Stimulated activated naive CD8-positive, alpha-beta T cell treated with anti-CD3 and anti-CD28 coated beads, Interleukin-15, Interleukin-2, amounts not matched to agents 100 ng/mL and 50 ng/mL, for 24 hours (primary cell): Measurements from ENCODE around the gene RASGRP1.

ENCODE experiments used
- H3K27ac Mint-ChIP-seq: one replicate; pipeline ENCODE4 v1.8.0; 2021; ENCODE audit warnings: mild to moderate bottlenecking, mixed read lengths
- H3K27me3 Mint-ChIP-seq: one replicate; pipeline ENCODE4 v1.8.0; 2021; ENCODE audit warnings: mixed read lengths
- H3K36me3 Mint-ChIP-seq: one replicate; pipeline ENCODE4 v1.8.0; 2021; ENCODE audit warnings: low read depth, mixed read lengths
- H3K4me1 Mint-ChIP-seq: one replicate; pipeline ENCODE4 v1.8.0; 2021; ENCODE audit warnings: low read depth, mixed read lengths
- H3K4me3 Mint-ChIP-seq: one replicate; pipeline ENCODE4 v1.8.0; 2021; ENCODE audit warnings: mild to moderate bottlenecking, mixed read lengths
- H3K9me3 Mint-ChIP-seq: one replicate; pipeline ENCODE4 v1.8.0; 2021; ENCODE audit warnings: mixed read lengths

Gene RASGRP1

DNA sequence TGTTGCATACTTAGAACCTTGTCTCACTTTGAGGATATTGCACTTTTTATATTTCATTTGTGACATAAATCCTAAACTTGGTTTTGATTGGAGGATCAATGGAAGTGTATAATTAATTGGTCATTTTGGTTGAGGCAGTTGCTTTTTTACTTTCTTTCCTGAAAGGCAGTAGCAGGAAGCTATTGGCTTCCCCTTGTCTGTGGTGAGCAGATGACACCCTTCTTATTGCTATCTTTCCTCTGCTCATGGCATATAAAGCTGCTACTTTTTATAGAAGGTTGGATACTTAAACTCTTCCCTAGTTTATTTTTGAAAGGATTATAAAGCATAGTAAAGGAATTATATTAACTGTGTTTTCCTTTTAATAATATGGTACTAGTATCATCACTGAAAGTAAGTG lies 82.0 kb downstream of the RASGRP1 start:
- no peaks in the 10 kb centered on the region for H3K9me3 Mint-ChIP-seq
- H3K36me3 Mint-ChIP-seq, result peaks cover 53% of the 10 kb centered on the region
- H3K27ac Mint-ChIP-seq, result peak overlapping the region; percentile 42
- no peaks in the 10 kb centered on the region for H3K27me3 Mint-ChIP-seq
- H3K4me3 Mint-ChIP-seq, result no peak overlapping the region
- H3K4me1 Mint-ChIP-seq, result peaks cover 49% of the 10 kb centered on the region

DNA sequence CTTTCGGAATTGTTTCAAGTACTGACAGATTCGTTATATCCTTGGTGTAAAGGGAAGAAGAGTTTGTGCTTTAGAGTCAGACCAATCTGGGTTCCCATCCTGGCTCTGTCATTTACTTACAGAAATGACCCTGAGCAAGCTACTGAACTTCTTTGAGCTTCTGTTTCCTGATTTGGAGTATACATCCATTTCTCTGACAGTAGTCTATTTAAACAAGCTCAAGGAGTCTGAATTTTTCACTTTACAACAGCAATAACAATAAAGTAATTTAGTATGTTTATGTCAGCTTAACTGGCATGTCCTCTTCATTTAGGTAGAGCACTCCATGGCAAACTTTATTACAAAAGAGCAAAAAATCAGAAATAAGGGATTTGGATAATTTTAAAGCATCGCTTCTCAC lies 82.9 kb downstream of the RASGRP1 start:
- H3K27me3 Mint-ChIP-seq, result no peaks in the 10 kb centered on the region
- H3K9me3 Mint-ChIP-seq, result no peaks in the 10 kb centered on the region
- H3K36me3 Mint-ChIP-seq, result peaks cover 53% of the 10 kb centered on the region
- peaks cover 41% of the 10 kb centered on the region for H3K4me1 Mint-ChIP-seq
- no peak overlapping the region for H3K4me3 Mint-ChIP-seq
- H3K27ac Mint-ChIP-seq, result no peak overlapping the region

DNA sequence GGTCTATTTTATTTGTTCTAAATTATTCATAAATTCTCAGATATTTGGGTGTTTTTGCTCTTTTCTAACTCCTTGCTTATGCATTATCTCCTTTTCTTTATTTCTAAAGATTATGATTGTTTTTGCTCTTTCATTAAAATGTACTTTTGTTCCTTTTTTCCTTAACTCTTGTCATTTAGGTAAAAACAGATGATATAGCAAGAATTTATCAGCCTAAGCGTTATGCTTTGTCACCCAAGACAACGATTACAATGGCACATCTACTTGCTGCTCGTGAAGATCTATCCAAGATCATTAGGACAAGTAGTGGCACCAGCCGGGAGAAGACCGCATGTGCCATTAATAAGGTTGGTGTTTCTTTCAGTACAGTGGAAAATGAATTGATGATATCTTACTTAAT lies 83.5 kb downstream of the RASGRP1 start:
- H3K4me1 Mint-ChIP-seq, result peaks cover 35% of the 10 kb centered on the region
- H3K9me3 Mint-ChIP-seq, result no peaks in the 10 kb centered on the region
- no peak overlapping the region for H3K4me3 Mint-ChIP-seq
- H3K27ac Mint-ChIP-seq, result peak overlapping the region; percentile 13
- peaks cover 51% of the 10 kb centered on the region for H3K36me3 Mint-ChIP-seq
- H3K27me3 Mint-ChIP-seq, result no peaks in the 10 kb centered on the region

DNA sequence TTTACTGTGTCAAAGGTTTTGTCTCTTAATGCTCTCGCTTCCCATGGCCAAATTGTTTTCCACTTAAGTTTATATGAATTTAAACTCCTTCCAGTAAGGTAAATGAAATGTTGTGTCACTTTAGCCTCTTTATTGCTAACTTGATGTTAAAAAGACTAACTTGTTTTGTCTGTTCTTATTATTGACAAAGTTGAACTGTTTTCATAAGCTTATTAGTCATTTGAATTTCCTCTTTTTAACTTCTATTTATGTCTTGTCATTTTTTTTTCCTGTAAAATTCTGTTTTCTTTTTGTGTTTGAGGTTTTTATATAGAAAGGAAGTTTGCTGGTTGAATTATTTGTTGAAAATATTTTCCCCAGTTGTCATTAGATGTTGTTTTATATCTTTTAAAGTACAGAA lies 84.9 kb downstream of the RASGRP1 start:
- H3K36me3 Mint-ChIP-seq, result peaks cover 49% of the 10 kb centered on the region
- H3K4me1 Mint-ChIP-seq, result peaks cover 32% of the 10 kb centered on the region
- no peaks in the 10 kb centered on the region for H3K9me3 Mint-ChIP-seq
- H3K27ac Mint-ChIP-seq, result no peak overlapping the region
- no peak overlapping the region for H3K4me3 Mint-ChIP-seq
- no peaks in the 10 kb centered on the region for H3K27me3 Mint-ChIP-seq

DNA sequence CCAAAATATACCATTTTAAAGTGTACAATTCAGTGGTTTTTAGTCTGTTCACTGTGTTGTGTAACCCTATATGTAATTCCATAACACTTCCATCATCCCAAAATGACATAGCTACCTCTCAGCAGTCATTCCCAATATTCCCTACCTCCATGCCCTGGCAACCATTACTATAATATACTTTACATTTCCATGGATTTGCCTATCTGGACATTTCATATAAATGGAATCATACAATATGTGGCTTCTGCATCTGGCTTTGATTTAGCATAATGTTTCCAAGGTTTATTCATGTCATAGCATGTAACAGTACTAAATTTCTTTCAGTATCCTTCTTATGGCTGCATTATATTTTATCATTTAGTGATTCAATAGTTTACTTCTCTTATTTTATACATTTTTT lies 85.3 kb downstream of the RASGRP1 start:
- Mint-ChIP-seq H3K27ac (no peak overlapping the region), H3K36me3 (peaks cover 53% of the 10 kb centered on the region), H3K27me3 (no peaks in the 10 kb centered on the region), H3K4me3 (no peak overlapping the region), H3K4me1 (peaks cover 33% of the 10 kb centered on the region), H3K9me3 (no peaks in the 10 kb centered on the region)

DNA sequence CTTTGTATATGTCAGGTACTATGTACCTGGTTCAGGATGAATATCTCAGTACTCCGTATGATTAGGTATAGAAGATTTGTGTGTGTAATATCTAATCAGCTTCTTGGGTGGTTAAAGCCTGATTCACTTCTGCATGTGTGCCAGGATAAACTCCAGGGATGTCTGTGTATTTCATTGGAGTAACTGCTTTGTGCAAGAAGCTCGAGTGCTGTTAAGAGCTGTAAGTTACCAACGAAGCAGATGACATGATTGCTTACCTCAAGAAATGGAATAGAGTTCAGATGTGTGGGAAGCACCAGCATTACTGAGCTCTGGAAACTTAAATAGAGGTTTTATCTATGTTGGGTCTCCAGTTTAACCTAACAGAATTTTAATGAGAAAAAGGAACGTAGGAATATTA lies 87.0 kb downstream of the RASGRP1 start:
- peaks cover 29% of the 10 kb centered on the region for H3K4me1 Mint-ChIP-seq
- no peaks in the 10 kb centered on the region for H3K27me3 Mint-ChIP-seq
- no peak overlapping the region for H3K4me3 Mint-ChIP-seq
- H3K36me3 Mint-ChIP-seq, result peaks cover 55% of the 10 kb centered on the region
- no peak overlapping the region for H3K27ac Mint-ChIP-seq
- H3K9me3 Mint-ChIP-seq, result no peaks in the 10 kb centered on the region

DNA sequence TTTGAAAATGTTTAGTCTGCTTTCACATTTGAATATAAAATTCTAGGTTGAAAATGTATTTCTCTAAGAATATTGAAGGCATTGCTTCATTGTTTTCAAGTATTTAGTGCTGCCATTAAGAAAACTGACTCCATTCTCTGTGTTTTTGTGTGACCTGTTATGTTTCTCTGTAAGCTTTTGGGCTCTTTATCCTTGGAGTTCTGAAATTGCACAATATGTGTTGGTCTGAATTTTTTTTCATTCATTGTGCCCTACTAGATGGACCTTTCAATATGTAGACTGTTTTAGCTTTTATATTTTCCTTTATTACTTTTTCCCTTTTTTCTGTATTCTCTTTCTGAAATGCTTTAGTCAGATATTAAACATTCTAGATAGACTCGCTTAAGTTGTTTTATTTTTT lies 88.5 kb downstream of the RASGRP1 start:
- H3K9me3 Mint-ChIP-seq, result no peaks in the 10 kb centered on the region
- no peak overlapping the region for H3K27ac Mint-ChIP-seq
- H3K36me3 Mint-ChIP-seq, result peaks cover 45% of the 10 kb centered on the region
- H3K27me3 Mint-ChIP-seq, result no peaks in the 10 kb centered on the region
- H3K4me1 Mint-ChIP-seq, result peaks cover 17% of the 10 kb centered on the region
- H3K4me3 Mint-ChIP-seq, result no peak overlapping the region

DNA sequence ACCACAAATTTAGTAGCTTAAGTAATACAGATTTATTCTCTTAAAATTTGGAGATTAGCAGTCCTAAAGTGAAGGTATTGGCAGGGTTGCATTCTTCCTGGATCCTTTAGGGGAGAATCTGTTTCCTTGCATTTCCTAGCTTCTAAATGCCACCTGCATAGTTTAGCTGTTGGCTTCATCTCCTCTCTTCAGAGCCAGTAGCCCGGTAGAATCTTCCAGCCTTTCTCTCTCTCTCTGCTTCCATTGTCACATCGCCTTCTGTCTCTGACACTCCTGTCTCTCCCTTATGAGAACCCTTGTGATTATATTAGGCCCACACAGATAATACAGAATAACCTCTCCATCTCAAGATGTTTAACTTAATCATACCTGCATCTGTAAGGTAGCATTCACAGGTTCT lies 89.3 kb downstream of the RASGRP1 start:
- peaks cover 48% of the 10 kb centered on the region for H3K36me3 Mint-ChIP-seq
- H3K4me3 Mint-ChIP-seq, result no peak overlapping the region
- H3K27me3 Mint-ChIP-seq, result no peaks in the 10 kb centered on the region
- H3K4me1 Mint-ChIP-seq, result peaks cover 14% of the 10 kb centered on the region
- H3K27ac Mint-ChIP-seq, result no peak overlapping the region
- no peaks in the 10 kb centered on the region for H3K9me3 Mint-ChIP-seq

DNA sequence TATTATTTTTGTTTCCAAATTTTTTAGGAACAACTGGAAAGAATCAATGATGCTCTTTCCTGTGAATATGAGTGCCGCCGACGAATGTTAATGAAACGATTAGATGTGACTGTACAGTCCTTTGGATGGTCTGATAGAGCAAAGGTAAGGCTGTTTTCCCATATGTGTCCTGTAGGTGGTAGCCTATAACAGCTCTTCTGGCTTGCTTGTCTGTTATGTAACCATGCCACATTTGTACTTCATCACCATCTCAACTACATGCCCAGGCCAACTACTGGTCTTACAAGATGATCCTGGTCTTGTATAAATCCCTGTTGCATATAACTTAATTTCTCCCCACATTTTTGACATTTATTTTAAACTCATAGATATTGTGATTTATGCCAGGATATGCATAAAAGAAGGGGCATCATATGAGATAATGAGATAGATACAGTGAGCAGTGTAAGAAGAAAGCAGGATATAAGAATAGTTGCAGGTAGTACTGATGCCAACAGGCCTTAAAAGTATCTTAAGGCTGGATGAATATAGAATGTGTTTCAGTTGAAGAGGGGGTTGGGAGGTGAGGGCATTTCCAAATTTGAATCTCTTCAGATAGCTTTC lies 90.4 kb downstream of the RASGRP1 start:
- Mint-ChIP-seq H3K36me3 (peaks cover 49% of the 10 kb centered on the region), H3K27me3 (no peaks in the 10 kb centered on the region), H3K9me3 (no peaks in the 10 kb centered on the region), H3K27ac (no peak overlapping the region), H3K4me1 (peaks cover 5% of the 10 kb centered on the region), H3K4me3 (no peak overlapping the region)

DNA sequence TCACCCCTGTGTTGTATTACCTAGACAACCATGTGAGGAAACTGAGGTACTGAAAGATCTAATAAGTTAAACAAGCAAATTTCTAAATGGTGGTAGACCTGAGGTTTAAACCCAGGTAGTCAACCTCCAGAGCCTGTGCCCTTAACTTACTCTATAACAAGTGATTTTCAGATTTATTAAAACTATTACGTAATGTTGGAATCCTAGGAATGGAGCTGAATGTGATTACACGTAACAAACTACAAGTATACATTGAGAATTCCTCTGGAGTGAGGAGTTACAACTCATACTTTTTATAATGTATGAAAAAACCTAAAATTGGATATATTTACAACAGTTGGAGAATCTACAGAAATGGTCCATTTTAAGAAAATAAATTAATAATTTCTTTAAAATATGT lies 92.6 kb downstream of the RASGRP1 start:
- Mint-ChIP-seq H3K27ac (no peak overlapping the region), H3K27me3 (no peaks in the 10 kb centered on the region), H3K4me3 (no peak overlapping the region), H3K9me3 (no peaks in the 10 kb centered on the region), H3K36me3 (peaks cover 39% of the 10 kb centered on the region), H3K4me1 (peaks cover 4% of the 10 kb centered on the region)

DNA sequence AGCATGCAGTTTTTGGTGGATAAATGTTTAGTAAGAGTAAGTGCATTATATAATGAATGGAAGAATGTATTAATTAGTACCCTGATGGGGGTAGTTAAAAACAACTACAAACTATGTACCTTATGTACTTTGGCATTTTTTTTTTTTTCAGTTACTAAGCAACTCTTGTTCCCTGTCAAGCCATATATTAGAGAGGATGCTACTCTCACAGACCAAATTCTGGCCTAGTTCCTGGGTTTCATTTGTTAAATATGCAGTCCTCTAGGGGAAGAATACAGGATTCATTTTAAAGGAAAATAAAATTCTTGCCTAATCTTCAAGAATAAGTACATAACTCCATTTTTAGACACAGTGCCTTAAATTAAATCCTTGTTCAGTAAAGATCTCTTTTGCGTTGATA lies 93.8 kb downstream of the RASGRP1 start:
- peaks cover 36% of the 10 kb centered on the region for H3K36me3 Mint-ChIP-seq
- no peak overlapping the region for H3K27ac Mint-ChIP-seq
- H3K27me3 Mint-ChIP-seq, result no peaks in the 10 kb centered on the region
- no peaks in the 10 kb centered on the region for H3K9me3 Mint-ChIP-seq
- H3K4me3 Mint-ChIP-seq, result no peak overlapping the region
- peaks cover 4% of the 10 kb centered on the region for H3K4me1 Mint-ChIP-seq

DNA sequence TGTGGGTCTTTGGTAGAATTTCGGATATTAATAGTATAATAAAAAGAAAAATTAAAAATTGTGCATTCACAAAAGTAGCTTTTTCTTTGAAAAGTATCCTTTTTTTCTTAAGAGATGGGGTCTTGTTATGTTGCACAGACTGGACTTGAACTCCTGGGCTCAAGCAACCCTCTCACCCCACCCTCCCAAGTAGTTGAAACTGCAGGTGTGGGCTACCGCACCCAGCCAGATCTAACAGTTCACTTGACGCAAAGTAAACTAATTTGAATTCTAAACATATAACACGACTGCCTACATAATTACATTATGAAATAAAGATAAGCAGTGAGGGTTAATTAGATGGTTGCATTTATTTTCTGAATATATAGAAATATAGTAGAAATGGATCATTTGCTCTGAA lies 99.9 kb downstream of the RASGRP1 start:
- Mint-ChIP-seq H3K27ac (no peak overlapping the region), H3K27me3 (no peaks in the 10 kb centered on the region), H3K4me1 (peaks cover 21% of the 10 kb centered on the region), H3K36me3 (peaks cover 10% of the 10 kb centered on the region), H3K4me3 (no peak overlapping the region), H3K9me3 (no peaks in the 10 kb centered on the region)

DNA sequence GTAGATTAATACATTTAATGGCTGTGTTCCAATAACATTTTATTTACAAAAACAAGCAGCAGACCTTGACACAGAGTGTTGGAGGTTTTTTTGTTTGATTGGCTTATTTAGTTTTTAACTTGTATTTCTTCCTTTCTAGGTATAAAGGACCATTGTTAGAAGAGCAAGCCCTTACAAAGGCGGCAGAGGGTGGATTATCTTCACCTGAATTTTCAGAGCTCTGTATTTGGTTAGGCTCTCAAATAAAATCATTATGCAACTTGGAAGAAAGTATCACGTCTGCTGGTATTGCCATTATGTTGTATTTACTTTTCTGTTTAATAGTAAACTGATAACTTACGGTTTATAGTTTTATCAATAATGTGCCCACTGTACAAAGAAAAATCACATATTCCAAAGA lies 100.7 kb downstream of the RASGRP1 start:
- no peak overlapping the region for H3K4me3 Mint-ChIP-seq
- H3K9me3 Mint-ChIP-seq, result no peaks in the 10 kb centered on the region
- H3K27me3 Mint-ChIP-seq, result no peaks in the 10 kb centered on the region
- H3K27ac Mint-ChIP-seq, result no peak overlapping the region
- H3K36me3 Mint-ChIP-seq, result peaks cover 6% of the 10 kb centered on the region
- H3K4me1 Mint-ChIP-seq, result peaks cover 25% of the 10 kb centered on the region

DNA sequence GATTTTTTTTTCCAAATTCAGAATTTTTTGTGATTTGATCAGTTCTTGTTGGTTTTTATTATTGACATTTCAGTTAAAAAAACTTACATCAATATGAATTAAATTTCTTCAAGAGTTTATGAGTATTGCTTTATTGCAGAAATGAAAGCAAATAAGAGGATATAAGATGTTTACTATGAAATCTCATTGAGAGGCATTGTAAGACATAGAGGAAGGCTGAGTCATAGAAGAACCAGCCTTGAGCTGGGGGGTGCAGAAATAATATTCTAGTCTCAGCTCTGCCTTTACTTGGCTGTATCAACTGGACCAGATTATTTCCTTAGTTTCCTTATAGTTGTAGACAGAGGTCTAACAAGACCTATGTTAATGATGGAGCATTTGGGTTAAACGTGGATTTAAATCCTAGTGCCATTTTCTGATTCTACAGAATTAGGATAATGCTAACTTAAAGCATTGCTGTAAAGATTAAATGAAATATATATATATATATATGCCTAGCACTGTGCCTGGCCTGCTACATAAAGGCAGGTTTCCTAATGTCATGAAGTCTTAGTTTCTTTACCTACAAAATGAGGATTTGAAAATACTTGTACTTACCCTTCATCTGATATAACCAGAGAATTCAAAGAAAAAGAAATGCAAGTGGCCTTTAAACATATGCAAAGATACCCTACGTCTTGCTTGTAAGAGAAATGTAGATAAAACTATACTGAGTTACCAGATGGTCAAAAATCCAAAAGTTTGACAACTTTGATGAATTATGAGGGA lies 103.4 kb downstream of the RASGRP1 start:
- Mint-ChIP-seq H3K36me3 (peaks cover 11% of the 10 kb centered on the region), H3K27ac (no peak overlapping the region), H3K9me3 (no peaks in the 10 kb centered on the region), H3K4me3 (no peak overlapping the region), H3K4me1 (peaks cover 37% of the 10 kb centered on the region), H3K27me3 (no peaks in the 10 kb centered on the region)

DNA sequence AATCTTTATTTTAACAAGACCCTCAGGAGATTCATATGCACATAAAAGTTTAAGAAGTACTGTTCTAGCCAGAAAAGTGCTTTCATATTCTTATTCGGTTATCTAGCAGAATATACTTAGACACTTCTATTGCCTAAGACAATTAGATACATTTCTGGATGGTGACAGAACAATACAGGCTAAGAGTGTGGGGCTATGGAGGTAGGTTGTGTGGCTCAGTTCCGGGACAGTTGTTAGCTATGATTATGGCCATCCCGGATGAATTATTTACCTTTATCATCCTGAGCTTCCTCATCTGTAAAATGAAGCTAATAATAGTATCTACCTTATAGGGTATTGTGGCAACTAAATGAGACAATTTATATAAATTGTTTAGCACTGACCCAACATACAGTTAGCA lies 104.1 kb downstream of the RASGRP1 start:
- no peak overlapping the region for H3K4me3 Mint-ChIP-seq
- peaks cover 43% of the 10 kb centered on the region for H3K4me1 Mint-ChIP-seq
- no peaks in the 10 kb centered on the region for H3K9me3 Mint-ChIP-seq
- no peaks in the 10 kb centered on the region for H3K27me3 Mint-ChIP-seq
- H3K27ac Mint-ChIP-seq, result no peak overlapping the region
- H3K36me3 Mint-ChIP-seq, result peaks cover 6% of the 10 kb centered on the region

DNA sequence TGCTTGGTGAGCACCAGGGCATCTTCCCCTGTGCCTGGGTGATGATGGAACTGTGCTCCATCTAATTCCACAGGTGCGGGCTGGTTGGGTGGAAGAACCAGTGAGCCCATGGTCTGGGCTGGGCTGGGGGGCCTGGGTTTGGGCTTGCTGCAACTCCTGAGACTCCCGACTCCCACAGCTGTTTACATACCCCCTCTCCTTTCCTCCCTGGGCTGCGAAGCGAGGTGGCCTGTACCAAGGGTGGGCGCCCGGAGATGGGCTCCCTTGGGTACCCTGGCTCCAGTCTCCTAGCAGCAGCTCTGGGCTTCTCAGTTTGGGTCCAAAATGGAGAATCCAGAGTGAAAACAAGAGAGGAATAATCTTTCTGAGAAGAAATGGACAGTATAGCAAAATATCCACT lies 105.1 kb downstream of the RASGRP1 start:
- Mint-ChIP-seq H3K4me3 (no peak overlapping the region), H3K4me1 (peaks cover 51% of the 10 kb centered on the region), H3K27me3 (no peaks in the 10 kb centered on the region), H3K9me3 (no peaks in the 10 kb centered on the region), H3K27ac (no peak overlapping the region), H3K36me3 (peaks cover 6% of the 10 kb centered on the region)
